ENCODE data around the gene KSR2.

Gene KSR2

DNA sequence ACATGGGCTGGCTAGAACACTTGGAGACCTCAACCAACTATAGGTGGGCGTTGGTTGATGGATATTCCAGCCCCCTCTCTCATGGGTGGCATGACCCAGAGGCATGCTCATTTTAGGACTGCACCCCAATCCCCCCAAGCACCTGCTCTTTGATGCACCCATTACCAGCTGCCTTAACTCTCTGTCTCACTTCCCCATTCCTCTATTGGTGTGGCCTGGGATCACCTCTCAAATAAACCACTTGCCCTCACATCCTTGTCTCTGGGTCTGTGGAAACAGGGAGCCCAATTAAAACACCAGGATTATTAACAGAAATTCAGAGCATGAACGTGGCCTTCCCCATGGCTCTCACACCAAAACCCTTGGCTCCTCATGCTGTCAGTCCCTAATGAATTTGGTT lies 405.1 kb downstream of the KSR2 start:
- DNase-seq: no peak
- intact Hi-C loops (cut with DNase I; ENCODE audit: low total_unique reads): no loop called here

DNA sequence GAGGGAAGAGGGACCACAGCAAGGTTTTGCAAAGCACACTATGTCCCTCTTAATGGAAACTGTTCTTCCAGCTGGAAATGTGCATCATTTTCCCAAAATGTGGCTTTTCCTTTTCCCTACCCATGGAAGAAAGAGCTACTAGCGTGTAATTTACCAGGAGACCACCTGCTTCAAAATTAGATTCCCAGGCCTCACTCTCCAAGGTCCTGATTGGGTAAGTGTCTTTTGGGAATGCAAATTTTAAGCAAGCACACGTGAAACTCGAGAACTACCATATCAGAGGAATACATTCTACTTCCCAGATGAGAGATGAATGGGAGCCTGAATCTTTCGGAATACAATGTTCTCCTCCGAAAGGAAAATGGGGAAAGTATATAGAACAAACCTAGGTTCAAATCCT lies 405.8 kb downstream of the KSR2 start:
- Histone ChIP-seq H3K4me3 (no peak overlapping the region), H3K4me1 (no peaks in the 10 kb centered on the region), H3K9me3 (no peaks in the 10 kb centered on the region), H3K27ac (no peak overlapping the region), H3K27me3 (peaks cover 0 to 6% of the 10 kb centered on the region in 2 donors), H3K36me3 (no peaks in the 10 kb centered on the region)
- intact Hi-C loops (cut with DNase I; ENCODE audit: low total_unique reads): no loop called here
- no peak for DNase-seq
- TF ChIP-seq, protein P1, sequence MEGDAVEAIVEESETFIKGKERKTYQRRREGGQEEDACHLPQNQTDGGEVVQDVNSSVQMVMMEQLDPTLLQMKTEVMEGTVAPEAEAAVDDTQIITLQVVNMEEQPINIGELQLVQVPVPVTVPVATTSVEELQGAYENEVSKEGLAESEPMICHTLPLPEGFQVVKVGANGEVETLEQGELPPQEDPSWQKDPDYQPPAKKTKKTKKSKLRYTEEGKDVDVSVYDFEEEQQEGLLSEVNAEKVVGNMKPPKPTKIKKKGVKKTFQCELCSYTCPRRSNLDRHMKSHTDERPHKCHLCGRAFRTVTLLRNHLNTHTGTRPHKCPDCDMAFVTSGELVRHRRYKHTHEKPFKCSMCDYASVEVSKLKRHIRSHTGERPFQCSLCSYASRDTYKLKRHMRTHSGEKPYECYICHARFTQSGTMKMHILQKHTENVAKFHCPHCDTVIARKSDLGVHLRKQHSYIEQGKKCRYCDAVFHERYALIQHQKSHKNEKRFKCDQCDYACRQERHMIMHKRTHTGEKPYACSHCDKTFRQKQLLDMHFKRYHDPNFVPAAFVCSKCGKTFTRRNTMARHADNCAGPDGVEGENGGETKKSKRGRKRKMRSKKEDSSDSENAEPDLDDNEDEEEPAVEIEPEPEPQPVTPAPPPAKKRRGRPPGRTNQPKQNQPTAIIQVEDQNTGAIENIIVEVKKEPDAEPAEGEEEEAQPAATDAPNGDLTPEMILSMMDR (IDR thresholded peaks at IDR 0.05): no peak

More for the DNA sequence above, 405.1 kb downstream of the KSR2 start:
- no peak overlapping the region for H3K4me3 ChIP-seq
- H3K36me3 ChIP-seq: no peaks in the 10 kb centered on the region
- TF ChIP-seq, protein P1 (IDR thresholded peaks at IDR 0.05): no peak
- H3K27me3 ChIP-seq: peaks cover 0 to 6% of the 10 kb centered on the region in 2 donors
- H3K27ac ChIP-seq: no peak overlapping the region
- no peaks in the 10 kb centered on the region for H3K4me1 ChIP-seq
- no peaks in the 10 kb centered on the region for H3K9me3 ChIP-seq

DNA sequence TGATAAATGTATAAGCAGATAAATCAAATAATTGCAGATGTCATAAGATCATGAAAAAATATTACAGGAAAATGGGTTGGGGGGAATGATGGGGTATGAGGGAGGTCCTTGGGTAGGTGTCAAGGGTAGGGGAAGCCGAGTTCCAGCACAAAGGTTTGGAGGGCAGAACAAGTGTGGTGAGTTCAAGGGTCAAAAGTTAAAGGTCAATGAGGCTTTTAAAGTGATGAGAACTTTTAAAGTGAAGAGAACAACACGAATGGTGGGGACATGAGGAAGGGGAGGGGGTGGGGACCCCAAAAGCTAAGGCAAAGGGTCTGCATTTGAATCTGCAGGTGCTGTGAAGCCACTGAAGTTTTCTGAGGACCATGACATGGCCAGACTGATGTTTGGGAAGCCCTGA lies 406.8 kb downstream of the KSR2 start:
- intact Hi-C loops (cut with DNase I; ENCODE audit: low total_unique reads): no loop called here

GRCh38 chr12:117559978-117560377 lies 408.8 kb downstream of the KSR2 start:
- no peak for DNase-seq
- intact Hi-C loops (cut with DNase I; ENCODE audit: low total_unique reads): no loop called here
- Histone ChIP-seq H3K9me3 (no peaks in the 10 kb centered on the region), H3K4me1 (no peaks in the 10 kb centered on the region), H3K4me3 (no peak overlapping the region), H3K27me3 (peaks cover 0 to 6% of the 10 kb centered on the region in 2 donors), H3K36me3 (no peaks in the 10 kb centered on the region), H3K27ac (no peak overlapping the region)
- TF ChIP-seq, protein P1 (IDR thresholded peaks at IDR 0.05): no peak

More for the DNA sequence above, 406.8 kb downstream of the KSR2 start:
- no peak overlapping the region for H3K4me3 ChIP-seq
- H3K9me3 ChIP-seq: no peaks in the 10 kb centered on the region
- no peaks in the 10 kb centered on the region for H3K4me1 ChIP-seq
- DNase-seq: no peak
- H3K27me3 ChIP-seq: peaks cover 0 to 6% of the 10 kb centered on the region in 2 donors
- TF ChIP-seq, protein P1 (IDR thresholded peaks at IDR 0.05): no peak
- no peak overlapping the region for H3K27ac ChIP-seq
- H3K36me3 ChIP-seq: no peaks in the 10 kb centered on the region

DNA sequence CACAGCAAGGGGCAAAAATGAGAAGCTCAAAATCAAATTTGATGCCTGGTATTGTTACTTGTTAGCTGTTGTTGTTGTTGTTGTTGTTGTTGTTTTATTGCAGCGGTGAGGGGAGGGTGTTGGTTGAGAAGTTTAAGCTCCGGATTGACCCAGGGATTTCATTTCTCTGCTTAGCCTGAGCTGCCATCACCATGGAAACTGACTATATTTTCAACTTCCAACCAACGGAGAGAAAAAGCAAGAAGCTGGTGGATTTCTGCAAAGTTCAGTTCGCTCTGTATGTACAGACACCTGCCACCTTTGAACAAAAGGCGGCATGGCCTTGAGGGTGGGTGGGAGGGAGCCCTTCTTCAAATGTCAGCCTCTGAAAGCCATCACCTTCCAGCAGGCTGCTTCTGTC lies 412.9 kb downstream of the KSR2 start:
- no peak overlapping the region for H3K27ac ChIP-seq
- TF ChIP-seq, protein P1 (IDR thresholded peaks at IDR 0.05): no peak
- no peaks in the 10 kb centered on the region for H3K4me1 ChIP-seq
- no peaks in the 10 kb centered on the region for H3K36me3 ChIP-seq
- no peak overlapping the region for H3K4me3 ChIP-seq
- no peaks in the 10 kb centered on the region for H3K9me3 ChIP-seq
- no peaks in the 10 kb centered on the region for H3K27me3 ChIP-seq
- intact Hi-C loops (cut with DNase I; ENCODE audit: low total_unique reads): no loop called here
- DNase-seq: no peak

DNA sequence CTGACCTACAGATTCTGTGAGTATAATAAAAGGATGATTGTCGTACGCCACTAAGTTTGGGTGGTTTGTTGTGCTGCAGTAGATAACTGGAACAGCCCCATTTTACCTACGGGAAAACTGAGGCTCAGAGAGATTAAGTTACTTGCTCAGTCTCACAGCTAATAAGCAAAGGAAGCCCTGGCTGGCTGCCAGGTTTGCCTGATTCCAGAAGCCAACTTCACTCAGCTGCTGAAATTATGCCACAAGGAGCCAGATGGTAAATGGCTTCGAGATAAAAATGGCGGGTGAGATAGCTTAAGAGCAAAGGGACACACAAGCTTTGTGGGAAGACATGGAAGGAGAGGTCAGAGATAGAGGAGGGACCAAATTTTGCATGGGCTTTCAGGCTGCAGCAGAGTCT lies 415.8 kb downstream of the KSR2 start:
- H3K9me3 ChIP-seq: no peaks in the 10 kb centered on the region
- H3K36me3 ChIP-seq: no peaks in the 10 kb centered on the region
- H3K27ac ChIP-seq: no peak overlapping the region
- TF ChIP-seq, protein P1 (IDR thresholded peaks at IDR 0.05): no peak
- DNase-seq: peak in 1 of 2 donors; percentile 25
- intact Hi-C loops (cut with DNase I; ENCODE audit: low total_unique reads): no loop called here
- no peaks in the 10 kb centered on the region for H3K4me1 ChIP-seq
- H3K27me3 ChIP-seq: no peaks in the 10 kb centered on the region
- H3K4me3 ChIP-seq: no peak overlapping the region
